HepG2 (cell line): ENCODE results near the gene C22orf31. TPM values are rescaled to one million over a fixed set of nuclear protein-coding genes. Genes with fewer than 3 reads are reported as not detected.

Source experiments
- ATAC-seq: fragments of 200-7000 bp; cut with Tn5 transposase; 3 replicates; pipeline ENCODE4 v1.9.1; 2020; ENCODE audit warnings: mild to moderate bottlenecking, moderate library complexity
- BruUV-seq: library from RNA; stranded (reverse); fragments of 400-500 nt; replicated peaks from 2 replicates; lab custom pipeline; 2021; lab: Mats Ljungman, UMichigan
- CTCF ChIA-PET: fragments of 300-600 bp; formaldehyde crosslinking; extraction: SDS; loops from one replicate; lab custom pipeline; 2021; ENCODE audit warnings: low total read pairs, inconsistent platforms, low intra/inter-chr PET ratio; lab: Yijun Ruan, JAX
- POLR2A ChIA-PET: fragments of 350-600 bp; sonication (Branson Sonifier 250); formaldehyde crosslinking; loops from one replicate; lab custom pipeline; 2020; ENCODE audit warnings: antibody characterized with exemption, inconsistent platforms; lab: Yijun Ruan, JAX
- DNase-seq: peaks from one replicate; pipeline ENCODE4 v3.0.0-alpha.2; 2015; ENCODE audit warnings: low spot score
- FAIRE-seq: peaks from 3 replicates; lab custom pipeline; 2011; peaks lifted over from hg19 to GRCh38; lab: Jason Lieb, UNC
- H2AFZ ChIP-seq: one replicate; pipeline ENCODE4 v1.6.1; 2011; ENCODE audit warnings: low read length, inconsistent platforms
- H3K27ac ChIP-seq: fragments of 300-600 bp; 3 replicates; pipeline ENCODE4 v1.8.0; 2011; ENCODE audit warnings: mixed run types, mild to moderate bottlenecking, mixed read lengths, low read length, inconsistent platforms; ENCODE audit not compliant: insufficient read depth; ENCODE audit errors: extremely low read length
- H3K27me3 ChIP-seq, 2 experiments: fragments of 200-600 bp in 1 of 2; 2 replicates in 1 of 2; 3 replicates in 1 of 2; pipeline versions ENCODE4 v1.6.0 to v1.8.0; 2011; ENCODE audit warnings: low read length in 2 of 2, mild to moderate bottlenecking in 2 of 2, moderate library complexity in 2 of 2, inconsistent platforms in 1 of 2; ENCODE audit not compliant: insufficient read depth in 2 of 2, control insufficient read depth in 1 of 2
- H3K36me3 ChIP-seq, 2 experiments: fragments of 200-600 bp in 1 of 2; replicated peaks in 1 of 2; 2 replicates in 1 of 2; 3 replicates in 1 of 2; pipeline versions ENCODE4 v1.5.1 to v1.8.0; 2011; ENCODE audit warnings: low read length in 2 of 2, inconsistent platforms in 1 of 2; ENCODE audit not compliant: insufficient read depth in 2 of 2, control insufficient read depth in 1 of 2
- H3K4me1 ChIP-seq: 2 replicates; pipeline ENCODE4 v1.5.1; 2012; ENCODE audit warnings: low read length, inconsistent platforms; ENCODE audit not compliant: insufficient read depth
- H3K4me2 ChIP-seq: 2 replicates; pipeline ENCODE4 v1.6.0; 2011; ENCODE audit warnings: low read depth, low read length, inconsistent platforms
- H3K4me3 ChIP-seq, 3 experiments: fragments of 200-600 bp in 1 of 3; sonication (generic), shearing (Covaris generic) in 1 of 3; replicated peaks in 1 of 3; 2 replicates each; pipeline ENCODE4 v1.5.1; 2011 to 2016; ENCODE audit warnings: low read length in 3 of 3, inconsistent platforms in 2 of 3, low read depth in 2 of 3, mild to moderate bottlenecking in 2 of 3, control low read depth in 1 of 3, mixed read lengths in 1 of 3; ENCODE audit not compliant: insufficient read depth in 1 of 3
- H3K79me2 ChIP-seq: one replicate; pipeline ENCODE4 v1.6.1; 2011; ENCODE audit warnings: low read length, inconsistent platforms; ENCODE audit not compliant: insufficient read depth
- H3K9ac ChIP-seq: 2 replicates; pipeline ENCODE4 v1.6.0; 2011; ENCODE audit warnings: mild to moderate bottlenecking, low read depth, low read length, inconsistent platforms; ENCODE audit not compliant: insufficient read depth
- H3K9me3 ChIP-seq: 2 replicates; pipeline ENCODE4 v1.5.1; 2012; ENCODE audit warnings: mild to moderate bottlenecking, low read length
- H4K20me1 ChIP-seq: 2 replicates; pipeline ENCODE4 v1.6.0; 2011; ENCODE audit warnings: inconsistent platforms, mild to moderate bottlenecking, low read length, moderate library complexity; ENCODE audit not compliant: insufficient read depth
- ATAD3A ChIP-seq: sonication (generic); formaldehyde crosslinking; IDR thresholded peaks from 2 replicates; pipeline ENCODE4 v1.4.0; 2020; ENCODE audit warnings: missing genetic modification reagents
- DRAP1 ChIP-seq: IDR thresholded peaks from 2 replicates; pipeline ENCODE4 v1.6.1; 2016; ENCODE audit warnings: missing genetic modification reagents, missing compliant biosample characterization
- GTF3A ChIP-seq: sonication (generic); formaldehyde crosslinking; conservative IDR thresholded peaks from 2 replicates; pipeline ENCODE4 v1.4.0; 2020; ENCODE audit warnings: mild to moderate bottlenecking, missing genetic modification reagents
- HNRNPL ChIP-seq: fragments of 200-400 bp; formaldehyde crosslinking; IDR thresholded peaks from 2 replicates; pipeline ENCODE4 v1.6.1; 2017; ENCODE audit warnings: mild to moderate bottlenecking, low read depth, low read length
- KMT2A ChIP-seq: sonication (generic); formaldehyde crosslinking; IDR thresholded peaks from 2 replicates; pipeline ENCODE4 v1.4.0; 2020; ENCODE audit warnings: missing genetic modification reagents
- MAF1 ChIP-seq: sonication (generic); formaldehyde crosslinking; IDR thresholded peaks from 2 replicates; pipeline ENCODE4 v1.5.0; 2020; ENCODE audit warnings: missing genetic modification reagents, borderline replicate concordance
- MAFK ChIP-seq, 2 experiments: IDR thresholded peaks in 1 of 2; conservative IDR thresholded peaks in 1 of 2; 2 replicates each; pipeline ENCODE4 v1.6.1; 2011; ENCODE audit warnings: improper control_type of control experiment in 2 of 2, low read length in 2 of 2
- MED8 ChIP-seq: sonication (generic); formaldehyde crosslinking; IDR thresholded peaks from 2 replicates; pipeline ENCODE4 v1.8.1; 2023; ENCODE audit warnings: mild to moderate bottlenecking, missing genetic modification reagents; ENCODE audit not compliant: insufficient replicate concordance
- NPAS2 ChIP-seq: sonication (generic); formaldehyde crosslinking; IDR thresholded peaks from 2 replicates; pipeline ENCODE4 v1.8.0; 2022; ENCODE audit warnings: mild to moderate bottlenecking, missing genetic modification reagents, borderline replicate concordance
- ONECUT2 ChIP-seq: sonication (generic); formaldehyde crosslinking; IDR thresholded peaks from 2 replicates; pipeline ENCODE4 v1.4.0; 2020; ENCODE audit warnings: missing genetic modification reagents
- PHF21A ChIP-seq: sonication (generic); formaldehyde crosslinking; IDR thresholded peaks from 2 replicates; pipeline ENCODE4 v1.5.0; 2020; ENCODE audit warnings: mild to moderate bottlenecking, missing genetic modification reagents
- RARA ChIP-seq: IDR thresholded peaks from 2 replicates; pipeline ENCODE4 v1.6.1; 2016; ENCODE audit warnings: missing genetic modification reagents, missing compliant biosample characterization
- SOX5 ChIP-seq: IDR thresholded peaks from 2 replicates; pipeline ENCODE4 v1.6.1; 2016; ENCODE audit warnings: borderline replicate concordance
- SP2 ChIP-seq: sonication (generic); formaldehyde crosslinking; IDR thresholded peaks from 2 replicates; pipeline ENCODE4 v1.5.1; 2020; ENCODE audit warnings: mild to moderate bottlenecking, missing genetic modification reagents
- TAF1 ChIP-seq: sonication (generic); formaldehyde crosslinking; IDR thresholded peaks from 2 replicates; pipeline ENCODE4 v1.4.0; 2020; ENCODE audit warnings: missing genetic modification reagents
- THAP11 ChIP-seq: IDR thresholded peaks from 2 replicates; pipeline ENCODE4 v1.6.1; 2016; ENCODE audit warnings: missing biosample characterization, missing genetic modification reagents
- ZNF121 ChIP-seq: sonication (generic); formaldehyde crosslinking; IDR thresholded peaks from 2 replicates; pipeline ENCODE4 v1.5.0; 2020; ENCODE audit warnings: mild to moderate bottlenecking, missing genetic modification reagents
- ZNF331 ChIP-seq: sonication (generic); formaldehyde crosslinking; IDR thresholded peaks from 2 replicates; pipeline ENCODE4 v1.4.0; 2020; ENCODE audit warnings: missing genetic modification reagents
- ZNF503 ChIP-seq: sonication (generic); formaldehyde crosslinking; IDR thresholded peaks from 2 replicates; pipeline ENCODE4 v1.4.0; 2020; ENCODE audit warnings: missing genetic modification reagents
- ZSCAN30 ChIP-seq: sonication (generic); formaldehyde crosslinking; IDR thresholded peaks from 2 replicates; pipeline ENCODE4 v1.5.0; 2020; ENCODE audit warnings: mild to moderate bottlenecking, missing genetic modification reagents
- whole genome bisulfite sequencing: methylation state at CpG from one replicate; pipeline ENCODE4 v1.1.6; 2017; ENCODE audit warnings: low lambda C conversion rate; 5-methylcytosine and 5-hydroxymethylcytosine counted together
- in situ Hi-C: cut with HindIII; loops from 2 replicates; pipeline ENCODE4 v1.10.0; 2017; ENCODE audit warnings: low pct_unique_long_range_greater_than_20kb; ENCODE audit not compliant: extremely low pct_ligation_motif_present
- intact Hi-C: fragments of 100-400 bp; cut with micrococcal nuclease; formaldehyde crosslinking; loops from one replicate; pipeline ENCODE4 v1.10.0; 2022; ENCODE audit not compliant: unreplicated experiment
- polyA plus RNA-seq, 8 experiments: library from polyadenylated mRNA; depleted of rRNA in 3 of 8; stranded (reverse) in 7 of 8; unstranded in 1 of 8; fragments of >200 nt; fragmentation: Illumina TruSeq in 4 of 8; extraction: Trizol in 4 of 8; gene quantifications; 2 replicates each; pipeline versions ENCODE4 v1.2.1 to v1.2.3, GENCODE V29; 2011 to 2016; ENCODE audit warnings: low read depth in 4 of 8, missing spikeins in 1 of 8, mixed read lengths in 1 of 8; ENCODE audit not compliant: insufficient read depth in 1 of 8
- total RNA-seq, 5 experiments: library from RNA; depleted of rRNA; stranded (reverse); fragments of >200 nt; fragmentation: Illumina TruSeq; extraction: Trizol; gene quantifications; 2 replicates each; pipeline ENCODE4 v1.2.3, GENCODE V29; 2016; ENCODE audit warnings: low read depth in 1 of 5

The C22orf31 gene
- total and polyA plus RNA-seq, 2 of the 13 experiments (the other 11 are each of a cell fraction or from before 2014, with no cell fraction given), result not detected

GRCh38 chr22:29110946-29111345 lies 49.3 kb upstream of the C22orf31 start:
- H4K20me1 ChIP-seq, result no peaks in the 10 kb centered on the region
- H3K79me2 ChIP-seq, result no peaks in the 10 kb centered on the region
- CTCF ChIA-PET, result no interaction called here
- FAIRE-seq, result no peak
- H3K4me1 ChIP-seq, result peaks cover 38% of the 10 kb centered on the region
- no peak overlapping the region for H3K4me3 ChIP-seq
- in situ Hi-C loops, result no loop called here
- no peak for TF ChIP-seq THAP11 (CRISPR knock-in tag)
- peak; percentile 53; the same call in 1 of the 2 replicates for TF ChIP-seq ZNF121
- TF ChIP-seq, all 625 proteins: peak for 1
- no peak for DNase-seq
- intact Hi-C loops, result no loop called here
- H3K36me3 ChIP-seq, result no peaks in the 10 kb centered on the region
- H3K4me2 ChIP-seq, result no peak overlapping the region
- no peak overlapping the region for H2AFZ ChIP-seq
- no peaks in the 10 kb centered on the region for H3K9me3 ChIP-seq
- WGBS, result 94% methylated on average over 3 of the region's 3 CpGs
- ATAC-seq, result no peak
- no TSS peak for BruUV-seq
- no peaks in the 10 kb centered on the region for H3K27me3 ChIP-seq
- no peak overlapping the region for H3K9ac ChIP-seq
- H3K27ac ChIP-seq, result no peak overlapping the region
- POLR2A ChIA-PET, result no interaction called here

- Histone ChIP-seq H3K79me2 (no peaks in the 10 kb centered on the region), H3K9ac (no peak overlapping the region), H2AFZ (no peak overlapping the region), H3K4me3 (no peak overlapping the region), H3K27me3 (no peaks in the 10 kb centered on the region), H3K4me1 (peaks cover 26% of the 10 kb centered on the region), H3K36me3 (no peaks in the 10 kb centered on the region), H3K9me3 (no peaks in the 10 kb centered on the region), H4K20me1 (no peaks in the 10 kb centered on the region), H3K4me2 (no peak overlapping the region), H3K27ac (no peak overlapping the region)
- FAIRE-seq (no peak), ATAC-seq (no peak), DNase-seq (no peak)
- BruUV-seq, result no TSS peak
- in situ Hi-C loops (no loop called here), intact Hi-C loops (no loop called here)
- POLR2A ChIA-PET, result no interaction called here
- WGBS, result 71% methylated on average over 4 of the region's 4 CpGs
- CTCF ChIA-PET, result no interaction called here
- TF ChIP-seq ZNF331 (CRISPR knock-in tag) (peak; percentile 44; the same call in 1 of the 2 replicates), SP2 (CRISPR knock-in tag) (no peak), ZSCAN30 (CRISPR knock-in tag) (no peak), TAF1 (CRISPR knock-in tag) (no peak), MAF1 (no peak), ATAD3A (no peak), MED8 (no peak), DRAP1 (CRISPR knock-in tag) (no peak), MAFK (conservative IDR thresholded peaks at IDR 0.05 in 1 of 2, IDR thresholded peaks at IDR 0.05 in 1 of 2; ENCODE audit: low read length in 2 of 2) (no peak), ZNF503 (no peak), RARA (CRISPR knock-in tag) (peak; percentile 63), NPAS2 (no peak), HNRNPL (no peak), ONECUT2 (CRISPR knock-in tag) (no peak), KMT2A (no peak), GTF3A (CRISPR knock-in tag) (no peak), PHF21A (CRISPR knock-in tag) (no peak), SOX5 (no peak)
Observed at GRCh38 chr22:29109822-29110221, 48.2 kb upstream of the C22orf31 start.
